A549 (cell line): ENCODE results near the gene MYO1H. TPM values are rescaled to one million over a fixed set of nuclear protein-coding genes. Genes with fewer than 3 reads are reported as not detected.

Source experiments
- ATAC-seq, 2 experiments: fragments of 200-7000 bp in 1 of 2; fragments of >200 bp in 1 of 2; cut with Nextera tagmentation in 1 of 2; cut with Tn5 transposase in 1 of 2; 3 replicates each; pipeline versions ENCODE4 v1.8.0 to v1.9.1; 2018 to 2020; ENCODE audit warnings: mild to moderate bottlenecking in 1 of 2, moderate library complexity in 1 of 2
- CTCF ChIA-PET: fragments of 300-600 bp; sonication (Branson Sonifier 250); formaldehyde crosslinking; extraction: SDS; loops from one replicate; lab custom pipeline; 2021; ENCODE audit warnings: antibody characterized with exemption, inconsistent platforms; lab: Yijun Ruan, JAX
- POLR2A ChIA-PET: fragments of 350-600 bp; formaldehyde crosslinking; extraction: SDS; loops from one replicate; lab custom pipeline; 2021; ENCODE audit warnings: antibody characterized with exemption, inconsistent platforms; lab: Yijun Ruan, JAX
- DNase-seq, 2 experiments: peaks; one replicate each; pipeline versions ENCODE4 v3.0.0 to v3.0.0-alpha.2; 2011 to 2016; ENCODE audit warnings: low read depth in 1 of 2, low spot score in 1 of 2
- FAIRE-seq: peaks from 2 replicates; lab custom pipeline; 2011; peaks lifted over from hg19 to GRCh38; lab: Jason Lieb, UNC
- H3K27ac ChIP-seq, 2 experiments: fragments of >200 bp; sonication (Bioruptor Twin); formaldehyde crosslinking; 3 replicates each; pipeline ENCODE4 v1.5.1; 2016 to 2017
- H3K4me1 ChIP-seq: fragments of >200 bp; sonication (Bioruptor Twin); formaldehyde crosslinking; 3 replicates; pipeline ENCODE4 v1.6.1; 2016
- H3K4me2 ChIP-seq: fragments of >200 bp; sonication (Bioruptor Twin); formaldehyde crosslinking; 3 replicates; pipeline ENCODE4 v1.6.1; 2016
- H3K4me3 ChIP-seq: fragments of >200 bp; sonication (Bioruptor Twin); formaldehyde crosslinking; 3 replicates; pipeline ENCODE4 v1.5.1; 2016
- H3K9me3 ChIP-seq: fragments of >200 bp; sonication (Bioruptor Twin); formaldehyde crosslinking; 3 replicates; pipeline ENCODE4 v1.6.1; 2016
- ATOH8 ChIP-seq: fragments of 250-450 bp; sonication (Bioruptor Pico); IDR thresholded peaks from 2 replicates; pipeline ENCODE4 v1.5.0; 2020; ENCODE audit warnings: low read depth, mild to moderate bottlenecking, moderate library complexity
- BCL3 ChIP-seq: fragments of >200 bp; sonication (Bioruptor Twin); formaldehyde crosslinking; IDR thresholded peaks from 3 replicates; pipeline ENCODE4 v1.6.1; 2016
- BHLHE40 ChIP-seq: IDR thresholded peaks from 2 replicates; pipeline ENCODE4 v1.6.1; 2012; ENCODE audit warnings: low read depth, low read length, inconsistent platforms
- CBX8 ChIP-seq: fragments of 200-600 bp; sonication (generic); IDR thresholded peaks from 2 replicates; pipeline ENCODE4 v1.6.1; 2016
- CEBPB ChIP-seq, 2 experiments: fragments of >200 bp in 1 of 2; sonication (Bioruptor Twin) in 1 of 2; formaldehyde crosslinking in 1 of 2; IDR thresholded peaks; 2 replicates each; pipeline ENCODE4 v1.6.1; 2012 to 2016
- CHD4 ChIP-seq: fragments of 200-600 bp; sonication (generic); IDR thresholded peaks from 2 replicates; pipeline ENCODE4 v1.6.1; 2016; ENCODE audit warnings: antibody characterized with exemption, mild to moderate bottlenecking, borderline replicate concordance
- CTCF ChIP-seq: fragments of >200 bp; sonication (Bioruptor Twin); formaldehyde crosslinking; IDR thresholded peaks from 3 replicates; pipeline ENCODE4 v1.5.1; 2016
- ESRRA ChIP-seq: fragments of 150-350 bp; IDR thresholded peaks from 2 replicates; pipeline ENCODE4 v1.6.1; 2014; ENCODE audit warnings: mild to moderate bottlenecking, low read length, borderline replicate concordance
- FOSB ChIP-seq: fragments of 250-450 bp; sonication (Bioruptor Pico); IDR thresholded peaks from 2 replicates; pipeline ENCODE4 v1.5.0; 2020; ENCODE audit warnings: mild to moderate bottlenecking, moderate library complexity
- FOXS1 ChIP-seq: fragments of 250-450 bp; sonication (Bioruptor Pico); IDR thresholded peaks from 2 replicates; pipeline ENCODE4 v1.5.0; 2020; ENCODE audit warnings: mild to moderate bottlenecking, moderate library complexity
- HDAC2 ChIP-seq: fragments of 200-600 bp; sonication (generic); IDR thresholded peaks from 2 replicates; pipeline ENCODE4 v1.6.1; 2016
- HES2 ChIP-seq: fragments of >200 bp; sonication (Bioruptor Twin); formaldehyde crosslinking; IDR thresholded peaks from 2 replicates; pipeline ENCODE4 v1.6.1; 2016
- KDM5A ChIP-seq: fragments of 200-600 bp; sonication (generic); IDR thresholded peaks from 2 replicates; pipeline ENCODE4 v1.6.1; 2016; ENCODE audit warnings: antibody characterized with exemption, mild to moderate bottlenecking
- NPAS2 ChIP-seq: fragments of 250-450 bp; sonication (Bioruptor Pico); IDR thresholded peaks from 2 replicates; pipeline ENCODE4 v1.8.0; 2022; ENCODE audit warnings: mild to moderate bottlenecking, moderate library complexity, borderline replicate concordance
- POLR2A ChIP-seq: IDR thresholded peaks from 2 replicates; pipeline ENCODE4 v1.6.1; 2012; ENCODE audit warnings: mild to moderate bottlenecking, low read length
- POLR2AphosphoS2 ChIP-seq: conservative IDR thresholded peaks from 2 replicates; pipeline ENCODE4 v1.6.1; 2012; ENCODE audit warnings: low read length, improper control_type of control experiment, inconsistent platforms
- RAD21 ChIP-seq, 2 experiments: fragments of >200 bp in 1 of 2; sonication (Bioruptor Twin) in 1 of 2; formaldehyde crosslinking in 1 of 2; IDR thresholded peaks in 1 of 2; conservative IDR thresholded peaks in 1 of 2; 2 replicates in 1 of 2; 3 replicates in 1 of 2; pipeline ENCODE4 v1.6.1; 2012 to 2018; ENCODE audit warnings: inconsistent platforms in 1 of 2
- RCOR1 ChIP-seq: fragments of 150-350 bp; IDR thresholded peaks from 2 replicates; pipeline ENCODE4 v1.6.1; 2014; ENCODE audit warnings: antibody characterized with exemption, low read length, low read depth
- SREBF2 ChIP-seq: fragments of 450-650 bp; IDR thresholded peaks from 2 replicates; pipeline ENCODE4 v1.6.1; 2014; ENCODE audit warnings: mild to moderate bottlenecking, moderate library complexity
- TFCP2L1 ChIP-seq: fragments of 250-450 bp; sonication (Bioruptor Pico); IDR thresholded peaks from 2 replicates; pipeline ENCODE4 v1.5.0; 2021; ENCODE audit warnings: mild to moderate bottlenecking
- ZNF302 ChIP-seq: fragments of 250-450 bp; sonication (Bioruptor Pico); IDR thresholded peaks from 2 replicates; pipeline ENCODE4 v1.9.0; 2021; ENCODE audit warnings: inconsistent platforms, mild to moderate bottlenecking, moderate library complexity
- WGBS: methylation state at CpG from one replicate; pipeline ENCODE4 v1.1.6; 2017; ENCODE audit errors: missing lambda C conversion rate; 5-methylcytosine and 5-hydroxymethylcytosine counted together
- polyA plus RNA-seq, 4 experiments: library from polyadenylated mRNA; depleted of rRNA in 3 of 4; stranded (reverse); fragments of >200 nt; fragmentation: RNase III in 1 of 4; extraction: RNeasy Plus Mini Kit Qiagen cat#74134 plus additional on column Dnase treatment in 1 of 4; gene quantifications; 2 replicates in 3 of 4; 3 replicates in 1 of 4; pipeline ENCODE4 v1.2.3, GENCODE V29; 2011 to 2017

Gene MYO1H
- polyA plus RNA-seq, 2 of the 4 experiments (the other 2 are of a cell fraction) = not detected

GRCh38 chr12:109387425-109388166 lies 39.9 kb downstream of the MYO1H start:
- TF ChIP-seq ATOH8 (CRISPR knock-in tag) (no peak), BCL3 (no peak), RAD21 (conservative IDR thresholded peaks at IDR 0.05 in 1 of 2, IDR thresholded peaks at IDR 0.05 in 1 of 2) (peak in 1 of 2 experiments; percentile 45; a peak in 3 of 5 replicates), CTCF (peak; percentile 57), CHD4 (no peak), POLR2A (no peak)
- POLR2A ChIA-PET = no interaction called here
- no peak overlapping the region for H3K27ac ChIP-seq

GRCh38 chr12:109388167-109388563 lies 40.5 kb downstream of the MYO1H start:
- ChIA-PET POLR2A (no interaction called here), CTCF (interaction anchor here (0.8 to 5.0 kb wide), 13 partner anchors 8 to 294 kb away, joined by 3 to 36 read pairs (median 4); no protein-coding TSS in a partner anchor)
- ATAC-seq = no peak
- WGBS = 50% methylated on average over 3 of the region's 3 CpGs
- TF ChIP-seq NPAS2 (CRISPR knock-in tag) = no peak
- TF ChIP-seq CBX8 = no peak
- no peak for TF ChIP-seq ESRRA
- TF ChIP-seq FOSB (CRISPR knock-in tag) = no peak
- no peak for TF ChIP-seq RCOR1
- TF ChIP-seq SREBF2 = no peak
- TF ChIP-seq KDM5A = no peak
- no peak for TF ChIP-seq ZNF302
- TF ChIP-seq FOXS1 (CRISPR knock-in tag) = no peak
- TF ChIP-seq HDAC2 = no peak
- no peak for TF ChIP-seq CEBPB (IDR thresholded peaks at IDR 0.05)
- no peak for TF ChIP-seq BHLHE40
- TF ChIP-seq POLR2AphosphoS2 = no peak
- no peak for TF ChIP-seq TFCP2L1
- TF ChIP-seq BCL3 = no peak
- no peak for TF ChIP-seq RAD21 (conservative IDR thresholded peaks at IDR 0.05 in 1 of 2, IDR thresholded peaks at IDR 0.05 in 1 of 2)
- no peak for TF ChIP-seq HES2
- no peak for DNase-seq
- H3K27ac ChIP-seq = no peak overlapping the region
- H3K9me3 ChIP-seq = peaks cover 1% of the 10 kb centered on the region; the same call in 1 of the 3 replicates
- H3K4me3 ChIP-seq = no peak overlapping the region
- no peak for FAIRE-seq
- no peak overlapping the region for H3K4me2 ChIP-seq
- H3K4me1 ChIP-seq = peaks cover 8% of the 10 kb centered on the region; the same call in 2 of the 3 replicates

More at GRCh38 chr12:109387425-109388166, 39.9 kb downstream of the MYO1H start:
- CTCF ChIA-PET = interaction anchor here (0.8 to 5.0 kb wide), 20 partner anchors 9 to 293 kb away, joined by 3 to 36 read pairs (median 3); partner anchors contain the start of gene MYO1H
- H3K4me1 ChIP-seq = peaks cover 8% of the 10 kb centered on the region; the same call in 2 of the 3 replicates
- ATAC-seq (peak; percentile 38 to 66; a peak in 3 of 6 replicates), FAIRE-seq (no peak), DNase-seq (peak; percentile 43 to 68)
- no peak overlapping the region for H3K4me2 ChIP-seq
- H3K4me3 ChIP-seq = no peak overlapping the region
- peaks cover 2% of the 10 kb centered on the region; the same call in 1 of the 3 replicates for H3K9me3 ChIP-seq
- 63% methylated on average over 9 of the region's 9 CpGs for WGBS
